H1 (cell line): Measurements from ENCODE around the gene MCM5. TPM values are rescaled to one million over a fixed set of nuclear protein-coding genes. Genes with fewer than 3 reads are reported as not detected.

Experiments used
- ASH2L ChIP-seq: fragments of 200-600, 300-600 bp; sonication (generic); IDR thresholded peaks from one replicate; pipeline ENCODE4 v1.7.1; 2017; ENCODE audit warnings: low read length
- CHD7 ChIP-seq: fragments of 300-600 bp; sonication (generic); IDR thresholded peaks from 2 replicates; pipeline ENCODE4 v1.7.1; 2012; ENCODE audit warnings: low read length, moderate library complexity, mild to moderate bottlenecking, inconsistent platforms; ENCODE audit not compliant: insufficient replicate concordance
- CTBP2 ChIP-seq: IDR thresholded peaks from 2 replicates; pipeline ENCODE4 v1.7.0; 2011; ENCODE audit warnings: borderline replicate concordance, mild to moderate bottlenecking, moderate library complexity, mixed read lengths, low read length; ENCODE audit not compliant: insufficient read depth, insufficient read length
- EZH2 ChIP-seq: fragments of 200-600 bp; sonication (generic); IDR thresholded peaks from 2 replicates; pipeline ENCODE4 v1.7.1; 2012; ENCODE audit warnings: low read depth, mild to moderate bottlenecking, moderate library complexity, low read length, inconsistent platforms; ENCODE audit not compliant: severe bottlenecking
- POLR2AphosphoS5 ChIP-seq: IDR thresholded peaks from 2 replicates; pipeline ENCODE4 v1.6.1; 2011; ENCODE audit warnings: low read depth, low read length
- POU5F1 ChIP-seq: IDR thresholded peaks from 2 replicates; pipeline ENCODE4 v1.6.1; 2011; ENCODE audit warnings: low read depth, mild to moderate bottlenecking, low read length, moderate library complexity
- polyA plus RNA-seq, 7 experiments: library from polyadenylated mRNA; depleted of rRNA in 3 of 7; stranded (reverse) in 5 of 7; unstranded in 2 of 7; fragments of >200 nt in 5 of 7; fragments of 200-250 nt in 2 of 7; gene quantifications; 1 replicate in 5 of 7; 2 replicates in 1 of 7; 4 replicates in 1 of 7; pipeline versions ENCODE4 v1.2.1 to v1.2.3, GENCODE V29; 2011 to 2013; ENCODE audit warnings: missing spikeins in 2 of 7, mixed read lengths in 2 of 7
- total RNA-seq: library from RNA; stranded (reverse); fragmentation: NEBNext Ultra II Directional; extraction: Animal tissue kit (Norgen Biotek cat#: 25700); gene quantifications from 2 replicates; pipeline ENCODE4 v1.2.1, GENCODE V29; 2021

The MCM5 gene
- total and polyA plus RNA-seq, 2 of the 8 experiments (the other 6 are each of a cell fraction or from before 2014, with no cell fraction given), result 210 to 305 TPM

- TF ChIP-seq EZH2, result no peak
- TF ChIP-seq CHD7, result no peak
- no peak for TF ChIP-seq ASH2L
- no peak for TF ChIP-seq CTBP2
- no peak for TF ChIP-seq POU5F1
- TF ChIP-seq POLR2AphosphoS5, result no peak
Observed at GRCh38 chr22:35463231-35463933, 63.4 kb downstream of the MCM5 start (continued).
